Stomach (tissue), 4 donors: ENCODE results near the gene CDSN.

Source experiments
- EP300 ChIP-seq: sonication (generic); formaldehyde crosslinking; IDR thresholded peaks from one replicate; pipeline ENCODE4 v1.6.1; 2017; ENCODE audit warnings: antibody characterized with exemption
- POLR2A ChIP-seq, 4 donors: fragments of 450-650 bp; IDR thresholded peaks; one replicate each; pipeline ENCODE4 v1.6.1; 2016; ENCODE audit warnings: antibody characterized with exemption in 4 of 4, control low read depth in 2 of 4, mild to moderate bottlenecking in 1 of 4, moderate library complexity in 1 of 4
- POLR2AphosphoS5 ChIP-seq, 3 donors: sonication (generic); formaldehyde crosslinking; IDR thresholded peaks; one replicate each; pipeline ENCODE4 v1.6.1; 2016; ENCODE audit warnings: antibody characterized with exemption in 3 of 3

DNA sequence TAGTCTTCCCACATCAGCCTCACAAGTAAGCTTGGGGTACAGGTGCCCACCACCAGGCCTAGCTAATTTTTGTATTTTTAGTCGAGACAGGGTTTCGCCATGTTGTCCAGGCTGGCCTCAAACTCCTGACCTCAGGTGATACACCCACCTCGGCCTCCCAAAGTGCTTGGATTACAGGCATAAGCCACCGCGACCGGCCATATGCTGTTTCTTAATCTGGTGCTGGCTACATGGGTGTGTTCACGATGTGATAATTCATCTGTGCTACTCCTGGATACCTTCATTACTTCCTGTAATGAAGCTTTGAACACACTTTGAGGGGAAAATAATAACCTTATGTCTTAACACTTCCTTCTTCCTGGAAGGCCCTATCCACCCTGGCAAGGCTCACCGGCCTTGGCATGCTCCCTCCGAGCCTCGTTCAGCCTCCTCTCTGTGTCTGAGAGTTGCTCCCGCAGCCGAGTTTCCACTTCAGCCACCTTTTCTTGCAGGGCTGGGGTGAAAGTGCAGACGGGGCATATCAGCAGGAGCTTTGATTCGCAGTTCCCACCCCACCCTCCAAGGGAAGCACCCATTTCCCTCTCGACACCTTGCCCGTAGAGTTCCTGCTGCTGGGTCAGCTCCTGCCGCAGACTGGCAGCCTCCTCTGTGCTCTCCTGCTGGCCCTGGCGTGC is 24.2 kb upstream of the CDSN start:
- TF ChIP-seq POLR2AphosphoS5 (IDR thresholded peaks at IDR 0.05) (peak in 2 of 3 donors; percentile 41 to 63), EP300 (no peak), POLR2A (IDR thresholded peaks at IDR 0.05) (no peak)
